PC-3 (cell line): ENCODE measurements around the gene THADA. TPM values are rescaled to one million over a fixed set of nuclear protein-coding genes. Genes with fewer than 3 reads are reported as not detected.
A peak's percentile ranks its signal among the peaks of the same experiment; 100 is the strongest.
"Not testable (repeated sequence)": the region's sequence is repeated elsewhere in the genome, so short reads cannot be mapped to it uniquely, and the experiment has no call there.

Experiments used
- ATAC-seq: fragments of 200-7000 bp; cut with Tn5 transposase; 2 replicates; pipeline ENCODE4 v1.9.1; 2020; ENCODE audit warnings: mild to moderate bottlenecking, moderate library complexity
- BruUV-seq: library from RNA; stranded (reverse); fragments of 400-500 nt; replicated peaks from 2 replicates; lab custom pipeline; 2021; lab: Mats Ljungman, UMichigan
- CTCF ChIA-PET: fragments of 300-600 bp; sonication (Branson Sonifier 250); formaldehyde crosslinking; loops from one replicate; lab custom pipeline; 2022; ENCODE audit warnings: antibody characterized with exemption; lab: Charles Lee
- POLR2A ChIA-PET: fragments of 300-600 bp; sonication (Branson Sonifier 250); formaldehyde crosslinking; loops from one replicate; lab custom pipeline; 2022; ENCODE audit warnings: antibody characterized with exemption; ENCODE audit not compliant: unreplicated experiment; lab: Charles Lee
- DNase-seq: peaks from one replicate; pipeline ENCODE4 v3.0.0-alpha.2; 2015
- H2AFZ ChIP-seq: fragments of 300-600 bp; sonication (generic); 2 replicates; pipeline ENCODE4 v1.6.0; 2016; ENCODE audit warnings: antibody characterized with exemption, low read length
- H3F3A ChIP-seq: fragments of 300-600 bp; sonication (generic); one replicate; pipeline ENCODE4 v1.6.0; 2017; ENCODE audit warnings: antibody characterized with exemption, low read length, control low read depth, mild to moderate bottlenecking; ENCODE audit not compliant: unreplicated experiment
- H3K27ac ChIP-seq: fragments of 300-600 bp; sonication (generic); 2 replicates; pipeline ENCODE4 v1.5.1; 2016; ENCODE audit warnings: mild to moderate bottlenecking, low read length
- H3K27me3 ChIP-seq: fragments of 300-600 bp; sonication (generic); 2 replicates; pipeline ENCODE4 v1.6.1; 2016; ENCODE audit warnings: low read length, mixed read lengths
- H3K36me3 ChIP-seq: fragments of 300-600 bp; sonication (generic); 2 replicates; pipeline ENCODE4 v1.6.1; 2016; ENCODE audit warnings: low read depth, mixed run types, low read length, mixed read lengths
- H3K4me1 ChIP-seq: fragments of 300-600 bp; sonication (generic); 2 replicates; pipeline ENCODE4 v1.5.1; 2016; ENCODE audit warnings: low read length; ENCODE audit not compliant: insufficient read depth
- H3K4me2 ChIP-seq: fragments of 300-600 bp; sonication (generic); 2 replicates; pipeline ENCODE4 v1.6.0; 2016; ENCODE audit warnings: low read length
- H3K4me3 ChIP-seq: fragments of 300-600 bp; sonication (generic); 2 replicates; pipeline ENCODE4 v1.5.1; 2016; ENCODE audit warnings: mild to moderate bottlenecking, low read length, mixed read lengths
- H3K79me2 ChIP-seq: fragments of 300-600 bp; sonication (generic); 2 replicates; pipeline ENCODE4 v1.6.1; 2017; ENCODE audit warnings: low read length, mixed read lengths
- H3K9ac ChIP-seq: fragments of 300-600 bp; sonication (generic); 2 replicates; pipeline ENCODE4 v1.6.0; 2016; ENCODE audit warnings: mild to moderate bottlenecking, low read length
- H3K9me2 ChIP-seq: fragments of 300-600 bp; sonication (generic); replicated peaks from 2 replicates; pipeline ENCODE4 v1.6.1; 2016; ENCODE audit warnings: mixed run types, low read length, mixed read lengths
- H3K9me3 ChIP-seq: fragments of 300-600 bp; sonication (generic); 2 replicates; pipeline ENCODE4 v1.6.1; 2016; ENCODE audit warnings: low read length, mixed read lengths
- H4K20me1 ChIP-seq: fragments of 300-600 bp; sonication (generic); 2 replicates; pipeline ENCODE4 v1.6.1; 2016; ENCODE audit warnings: low read length, mixed read lengths
- EZH2 ChIP-seq: fragments of 300-600 bp; sonication (generic); IDR thresholded peaks from one replicate; pipeline ENCODE4 v1.6.1; 2017; ENCODE audit warnings: antibody characterized with exemption, mild to moderate bottlenecking, low read length; ENCODE audit not compliant: unreplicated experiment
- EZH2phosphoT487 ChIP-seq: fragments of 300-600 bp; sonication (generic); IDR thresholded peaks from 2 replicates; pipeline ENCODE4 v1.6.1; 2018; ENCODE audit warnings: mild to moderate bottlenecking, antibody characterized with exemption, low read length, borderline replicate concordance
- intact Hi-C: fragments of 100-400 bp; cut with micrococcal nuclease; formaldehyde crosslinking; loops from 2 replicates; pipeline ENCODE4 v1.9.0; 2023
- total RNA-seq: library from RNA; depleted of rRNA; stranded (reverse); fragments of >200 nt; gene quantifications from 2 replicates; pipeline ENCODE4 v1.2.3, GENCODE V29; 2014
- TF ChIP-seq, protein P1 (sequence below): fragments of 300-600 bp; sonication (generic); conservative IDR thresholded peaks from 2 replicates; pipeline ENCODE4 v1.5.1; 2017; ENCODE audit warnings: antibody characterized with exemption, low read depth, mild to moderate bottlenecking, low read length

The THADA gene
- total RNA-seq, 1 experiment from 2014 or later = 33.6 TPM

DNA sequence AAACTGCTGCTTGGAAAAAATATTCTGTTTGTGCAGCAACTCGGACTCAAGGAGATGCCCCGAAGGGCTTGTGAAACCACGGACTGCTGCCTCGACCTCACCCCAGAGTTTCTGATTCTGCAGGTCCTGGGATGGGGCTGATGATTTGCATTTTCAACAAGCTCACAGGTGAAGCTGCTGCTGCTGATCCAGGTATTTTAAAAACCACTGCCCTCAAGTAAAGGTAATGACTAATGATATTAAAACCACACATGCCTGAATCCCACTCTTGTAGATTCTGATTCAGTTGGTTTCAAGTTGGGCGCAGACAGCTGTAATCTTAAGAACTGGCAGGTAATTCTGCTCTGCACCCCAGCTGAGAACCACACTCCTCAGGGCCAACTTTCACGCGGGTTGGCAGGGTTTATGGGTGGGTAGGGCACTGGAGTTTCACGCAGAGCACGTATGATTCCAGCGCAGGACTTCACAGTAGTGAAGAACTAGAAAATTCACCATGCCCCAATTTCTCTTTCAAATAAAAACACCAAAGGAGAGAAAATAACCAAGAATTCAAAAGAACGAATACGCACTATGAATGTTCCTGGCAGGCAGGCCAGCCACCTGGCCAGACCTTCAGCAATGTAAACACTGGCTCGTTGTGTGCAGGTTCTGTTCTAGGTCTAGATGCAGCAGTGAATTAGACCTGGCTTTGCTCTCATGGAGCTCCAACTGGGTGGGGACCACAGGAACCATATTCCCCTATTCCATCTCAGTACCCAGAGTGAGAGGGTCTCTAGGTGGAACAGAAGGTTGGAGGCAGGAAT lies 294.9 kb downstream of the THADA start:
- peak; percentile 73 for DNase-seq
- CTCF ChIA-PET = no interaction called here

DNA sequence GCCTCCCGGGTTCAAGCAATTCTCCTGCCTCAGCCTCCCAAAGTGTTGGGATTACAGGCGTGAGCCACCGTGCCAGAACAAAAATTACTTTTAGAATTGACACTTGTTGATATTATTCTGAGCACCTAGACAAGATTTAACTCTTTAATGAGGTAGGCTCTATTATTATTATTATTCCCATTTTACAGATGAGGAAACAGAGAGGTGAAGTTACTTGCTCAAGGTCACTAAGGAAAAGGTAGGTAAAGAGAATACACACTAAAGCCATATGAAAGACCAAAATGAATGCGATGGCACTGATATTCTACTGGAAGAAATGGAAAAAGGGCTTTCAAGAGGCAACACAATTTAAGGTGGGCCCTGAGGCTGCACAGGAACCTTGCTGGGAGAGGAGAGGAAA lies 295.6 kb downstream of the THADA start:
- CTCF ChIA-PET = no interaction called here
- no peak for ATAC-seq
- H3K27ac ChIP-seq = peak overlapping the region; percentile 51
- H3K4me2 ChIP-seq = peak overlapping the region; percentile 67
- no peaks in the 10 kb centered on the region for H3K9me3 ChIP-seq
- POLR2A ChIA-PET = no interaction called here
- H2AFZ ChIP-seq = no peak overlapping the region
- H4K20me1 ChIP-seq = 0 out of 2 replicates have a peak, but pooled peaks cover 4% of the 10 kb centered on the region
- TF ChIP-seq, protein P1, sequence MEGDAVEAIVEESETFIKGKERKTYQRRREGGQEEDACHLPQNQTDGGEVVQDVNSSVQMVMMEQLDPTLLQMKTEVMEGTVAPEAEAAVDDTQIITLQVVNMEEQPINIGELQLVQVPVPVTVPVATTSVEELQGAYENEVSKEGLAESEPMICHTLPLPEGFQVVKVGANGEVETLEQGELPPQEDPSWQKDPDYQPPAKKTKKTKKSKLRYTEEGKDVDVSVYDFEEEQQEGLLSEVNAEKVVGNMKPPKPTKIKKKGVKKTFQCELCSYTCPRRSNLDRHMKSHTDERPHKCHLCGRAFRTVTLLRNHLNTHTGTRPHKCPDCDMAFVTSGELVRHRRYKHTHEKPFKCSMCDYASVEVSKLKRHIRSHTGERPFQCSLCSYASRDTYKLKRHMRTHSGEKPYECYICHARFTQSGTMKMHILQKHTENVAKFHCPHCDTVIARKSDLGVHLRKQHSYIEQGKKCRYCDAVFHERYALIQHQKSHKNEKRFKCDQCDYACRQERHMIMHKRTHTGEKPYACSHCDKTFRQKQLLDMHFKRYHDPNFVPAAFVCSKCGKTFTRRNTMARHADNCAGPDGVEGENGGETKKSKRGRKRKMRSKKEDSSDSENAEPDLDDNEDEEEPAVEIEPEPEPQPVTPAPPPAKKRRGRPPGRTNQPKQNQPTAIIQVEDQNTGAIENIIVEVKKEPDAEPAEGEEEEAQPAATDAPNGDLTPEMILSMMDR = no peak
- TF ChIP-seq EZH2phosphoT487 (no peak), EZH2 (no peak)
- no peaks in the 10 kb centered on the region for H3K79me2 ChIP-seq
- no peaks in the 10 kb centered on the region for H3K27me3 ChIP-seq
- H3K4me3 ChIP-seq = no peak overlapping the region
- no peaks in the 10 kb centered on the region for H3K9me2 ChIP-seq
- DNase-seq = no peak
- peaks cover 23% of the 10 kb centered on the region for H3K4me1 ChIP-seq
- no TSS peak for BruUV-seq
- H3F3A ChIP-seq = no peaks in the 10 kb centered on the region
- intact Hi-C loops = no loop called here
- no peaks in the 10 kb centered on the region for H3K36me3 ChIP-seq
- no peak overlapping the region for H3K9ac ChIP-seq

More for the DNA sequence above, 294.9 kb downstream of the THADA start:
- no peaks in the 10 kb centered on the region for H3K9me3 ChIP-seq
- H3K27ac ChIP-seq = peak overlapping the region; percentile 51
- H3K9me2 ChIP-seq = no peaks in the 10 kb centered on the region
- H3K9ac ChIP-seq = no peak overlapping the region
- H2AFZ ChIP-seq = no peak overlapping the region
- H4K20me1 ChIP-seq = 0 out of 2 replicates have a peak, but pooled peaks cover 4% of the 10 kb centered on the region
- H3F3A ChIP-seq = no peaks in the 10 kb centered on the region
- peaks cover 23% of the 10 kb centered on the region for H3K4me1 ChIP-seq
- no TSS peak for BruUV-seq
- intact Hi-C loops = no loop called here
- peak overlapping the region; percentile 67 for H3K4me2 ChIP-seq
- H3K79me2 ChIP-seq = no peaks in the 10 kb centered on the region
- POLR2A ChIA-PET = no interaction called here
- H3K27me3 ChIP-seq = no peaks in the 10 kb centered on the region
- TF ChIP-seq EZH2 (no peak), EZH2phosphoT487 (no peak)
- TF ChIP-seq, protein P1 = no peak
- ATAC-seq = peak; percentile 83
- H3K36me3 ChIP-seq = no peaks in the 10 kb centered on the region
- H3K4me3 ChIP-seq = no peak overlapping the region; the same call in 1 of the 2 replicates

DNA sequence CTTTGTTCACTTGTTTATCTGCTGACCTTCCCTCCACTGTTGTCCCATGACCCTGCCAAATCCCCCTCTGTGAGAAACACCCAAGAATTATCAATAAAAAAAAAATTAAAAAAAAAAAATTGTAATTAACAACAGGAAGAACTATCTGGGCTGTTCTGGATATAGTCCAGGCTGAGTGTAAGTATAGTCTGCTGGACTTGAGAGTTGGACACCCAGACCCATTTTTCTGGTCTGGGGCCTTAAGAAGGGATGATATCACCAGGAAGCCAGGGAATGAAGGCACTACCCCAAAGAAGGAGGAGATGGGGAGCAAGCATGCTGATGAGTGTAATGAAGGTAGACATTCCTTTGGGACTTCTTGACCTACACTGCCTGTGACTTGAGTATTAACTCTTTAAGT lies 297.3 kb downstream of the THADA start:
- H3F3A ChIP-seq = peaks cover 6% of the 10 kb centered on the region

DNA sequence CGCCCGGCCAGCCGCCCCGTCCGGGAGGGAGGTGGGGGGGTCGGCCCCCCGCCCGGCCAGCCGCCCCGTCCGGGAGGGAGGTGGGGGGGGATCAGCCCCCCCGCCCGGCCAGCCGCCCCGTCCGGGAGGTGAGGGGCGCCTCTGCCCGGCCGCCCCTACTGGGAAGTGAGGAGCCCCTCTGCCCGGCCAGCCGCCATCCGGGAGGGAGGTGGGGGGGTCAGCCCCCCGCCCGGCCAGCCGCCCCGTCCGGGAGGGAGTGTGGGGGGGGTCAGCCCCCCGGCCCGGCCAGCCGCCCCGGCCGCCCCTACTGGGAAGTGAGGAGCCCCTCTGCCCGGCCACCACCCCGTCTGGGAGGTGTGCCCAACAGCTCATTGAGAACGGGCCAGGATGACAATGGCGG lies 298.1 kb downstream of the THADA start:
- BruUV-seq, intact Hi-C loops, CTCF ChIA-PET: not testable (repeated sequence)

More for the DNA sequence above, 297.3 kb downstream of the THADA start:
- no peaks in the 10 kb centered on the region for H3K27me3 ChIP-seq
- H3K9ac ChIP-seq = no peak overlapping the region
- no peaks in the 10 kb centered on the region for H3K79me2 ChIP-seq
- H3K4me3 ChIP-seq = no peak overlapping the region
- no peak overlapping the region for H2AFZ ChIP-seq
- ChIA-PET POLR2A (no interaction called here), CTCF (no interaction called here)
- H3K4me2 ChIP-seq = no peak overlapping the region
- peaks cover 34% of the 10 kb centered on the region for H3K4me1 ChIP-seq
- H3K9me2 ChIP-seq = no peaks in the 10 kb centered on the region
- ATAC-seq = no peak
- no peaks in the 10 kb centered on the region for H3K36me3 ChIP-seq
- H4K20me1 ChIP-seq = 0 out of 2 replicates have a peak, but pooled peaks cover 10% of the 10 kb centered on the region
- DNase-seq = no peak
- no peaks in the 10 kb centered on the region for H3K9me3 ChIP-seq
- intact Hi-C loops = no loop called here
- TF ChIP-seq, protein P1 = no peak
- no peak for TF ChIP-seq EZH2phosphoT487
- TF ChIP-seq EZH2 = no peak
- no peak overlapping the region for H3K27ac ChIP-seq
- no TSS peak for BruUV-seq

More for the DNA sequence above, 298.1 kb downstream of the THADA start:
- H3K4me2 ChIP-seq, H3K27ac ChIP-seq, H3K4me3 ChIP-seq, H3K9ac ChIP-seq, H3K36me3 ChIP-seq, H3K9me3 ChIP-seq, POLR2A ChIA-PET, H3K27me3 ChIP-seq, H3F3A ChIP-seq, ATAC-seq, DNase-seq, H3K79me2 ChIP-seq, H2AFZ ChIP-seq, H3K9me2 ChIP-seq: not testable (repeated sequence)
- Histone ChIP-seq H4K20me1 (0 out of 2 replicates have a peak, but pooled peaks cover 10% of the 10 kb centered on the region), H3K4me1 (peaks cover 40% of the 10 kb centered on the region)
